A673 (cell line): ENCODE results near the gene VWA7. TPM values are rescaled to one million over a fixed set of nuclear protein-coding genes. Genes with fewer than 3 reads are reported as not detected.
A peak's percentile ranks its signal among the peaks of the same experiment; 100 is the strongest.

Source experiments
- BruUV-seq: library from RNA; stranded (reverse); fragments of 400-500 nt; replicated peaks from 2 replicates; lab custom pipeline; 2021; lab: Mats Ljungman, UMichigan
- CTCF ChIA-PET: fragments of 300-600 bp; sonication (Branson Sonifier 250); formaldehyde crosslinking; loops from one replicate; lab custom pipeline; 2022; ENCODE audit warnings: antibody characterized with exemption; lab: Charles Lee
- POLR2A ChIA-PET: fragments of 300-600 bp; sonication (Branson Sonifier 250); formaldehyde crosslinking; loops from one replicate; lab custom pipeline; 2022; ENCODE audit warnings: antibody characterized with exemption; ENCODE audit not compliant: low non-redundant PET; lab: Charles Lee
- DNase-seq: peaks from one replicate; pipeline ENCODE4 v3.0.0-alpha.2; 2015; ENCODE audit warnings: low spot score
- H3K27ac ChIP-seq: fragments of 200-600 bp; sonication (generic); 2 replicates; pipeline ENCODE4 v1.5.1; 2016; ENCODE audit warnings: mixed run types, low read depth, mild to moderate bottlenecking, mixed read lengths, antibody characterized with exemption, low read length; ENCODE audit not compliant: poor library complexity, severe bottlenecking
- H3K27me3 ChIP-seq: fragments of 200-600 bp; sonication (generic); replicated peaks from 2 replicates; pipeline ENCODE4 v1.6.1; 2017; ENCODE audit warnings: mixed run types, low read depth, mild to moderate bottlenecking, mixed read lengths, antibody characterized with exemption, low read length; ENCODE audit not compliant: insufficient read depth, poor library complexity
- H3K36me3 ChIP-seq: fragments of 200-600 bp; sonication (generic); 2 replicates; pipeline ENCODE4 v1.6.1; 2016; ENCODE audit warnings: mixed run types, mild to moderate bottlenecking, mixed read lengths, antibody characterized with exemption, low read length; ENCODE audit not compliant: insufficient read depth, poor library complexity, severe bottlenecking
- H3K4me1 ChIP-seq: fragments of 200-600 bp; sonication (generic); 2 replicates; pipeline ENCODE4 v1.6.1; 2017; ENCODE audit warnings: mixed run types, mild to moderate bottlenecking, mixed read lengths, antibody characterized with exemption, low read length; ENCODE audit not compliant: insufficient read depth, poor library complexity, severe bottlenecking
- H3K4me3 ChIP-seq: fragments of 200-600 bp; sonication (generic); 2 replicates; pipeline ENCODE4 v1.5.1; 2016; ENCODE audit warnings: low read depth, mixed run types, mild to moderate bottlenecking, mixed read lengths, low read length; ENCODE audit not compliant: poor library complexity, severe bottlenecking
- H3K9me3 ChIP-seq: fragments of 200-600 bp; sonication (generic); 2 replicates; pipeline ENCODE4 v1.6.1; 2016; ENCODE audit warnings: mixed run types, low read depth, mild to moderate bottlenecking, mixed read lengths, antibody characterized with exemption, low read length; ENCODE audit not compliant: poor library complexity, severe bottlenecking
- EZH2 ChIP-seq: fragments of 200-600 bp; sonication (generic); IDR thresholded peaks from 2 replicates; pipeline ENCODE4 v1.6.1; 2017; ENCODE audit warnings: borderline replicate concordance, low read depth, mild to moderate bottlenecking, mixed read lengths, antibody characterized with exemption, low read length; ENCODE audit not compliant: poor library complexity, severe bottlenecking
- intact Hi-C: fragments of 100-400 bp; cut with micrococcal nuclease; formaldehyde crosslinking; loops from one replicate; pipeline ENCODE4 v1.10.0; 2022; ENCODE audit not compliant: unreplicated experiment
- total RNA-seq: library from RNA; stranded (reverse); gene quantifications from 2 replicates; pipeline ENCODE4 v1.2.3, GENCODE V29; 2021
- TF ChIP-seq, protein P1 (sequence below): fragments of 300-800, 200-600 bp; sonication (generic); conservative IDR thresholded peaks from 2 replicates; pipeline ENCODE4 v1.5.1; 2017; ENCODE audit warnings: low read depth, mild to moderate bottlenecking, antibody characterized with exemption, low read length, moderate library complexity, mixed read lengths

The VWA7 gene
- total RNA-seq, 1 experiment from 2014 or later, result 2.8 TPM

DNA sequence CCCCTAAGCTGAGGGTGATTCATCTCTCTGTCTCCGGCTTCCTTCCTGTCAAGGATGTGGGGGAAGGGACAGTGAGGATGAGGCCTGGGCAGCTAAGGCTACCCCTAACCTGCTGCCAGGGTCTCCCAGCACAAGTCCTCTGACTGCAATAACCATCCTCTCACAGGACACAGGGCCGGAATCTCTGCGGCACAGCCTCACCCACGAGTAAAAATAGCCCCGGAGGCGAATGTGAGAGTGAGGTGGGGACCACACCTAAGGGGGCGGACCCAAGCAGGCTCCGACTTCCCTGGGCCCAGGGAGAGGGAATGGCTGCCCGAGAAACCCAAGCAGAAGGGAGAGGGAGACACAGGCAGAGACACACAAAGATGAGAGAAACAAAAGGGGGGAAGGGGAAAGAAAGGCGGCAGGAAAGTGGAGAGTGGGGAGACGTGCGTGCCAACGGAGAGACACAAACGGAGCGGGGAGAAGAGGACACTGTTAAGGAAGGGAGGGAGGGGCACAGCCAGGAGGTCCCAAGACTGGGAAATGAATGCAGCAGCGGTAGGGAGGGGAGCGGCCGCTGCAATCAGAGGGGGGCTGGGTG, 42.2 kb downstream of the VWA7 start:
- Histone ChIP-seq H3K27me3 (no peaks in the 10 kb centered on the region), H3K27ac (peak overlapping the region; percentile 95), H3K4me1 (peaks cover 39% of the 10 kb centered on the region), H3K36me3 (peaks cover 36% of the 10 kb centered on the region), H3K4me3 (peak overlapping the region; percentile 77), H3K9me3 (no peaks in the 10 kb centered on the region)
- BruUV-seq, result no TSS peak
- peak; percentile 63 for DNase-seq
- TF ChIP-seq, protein P1, sequence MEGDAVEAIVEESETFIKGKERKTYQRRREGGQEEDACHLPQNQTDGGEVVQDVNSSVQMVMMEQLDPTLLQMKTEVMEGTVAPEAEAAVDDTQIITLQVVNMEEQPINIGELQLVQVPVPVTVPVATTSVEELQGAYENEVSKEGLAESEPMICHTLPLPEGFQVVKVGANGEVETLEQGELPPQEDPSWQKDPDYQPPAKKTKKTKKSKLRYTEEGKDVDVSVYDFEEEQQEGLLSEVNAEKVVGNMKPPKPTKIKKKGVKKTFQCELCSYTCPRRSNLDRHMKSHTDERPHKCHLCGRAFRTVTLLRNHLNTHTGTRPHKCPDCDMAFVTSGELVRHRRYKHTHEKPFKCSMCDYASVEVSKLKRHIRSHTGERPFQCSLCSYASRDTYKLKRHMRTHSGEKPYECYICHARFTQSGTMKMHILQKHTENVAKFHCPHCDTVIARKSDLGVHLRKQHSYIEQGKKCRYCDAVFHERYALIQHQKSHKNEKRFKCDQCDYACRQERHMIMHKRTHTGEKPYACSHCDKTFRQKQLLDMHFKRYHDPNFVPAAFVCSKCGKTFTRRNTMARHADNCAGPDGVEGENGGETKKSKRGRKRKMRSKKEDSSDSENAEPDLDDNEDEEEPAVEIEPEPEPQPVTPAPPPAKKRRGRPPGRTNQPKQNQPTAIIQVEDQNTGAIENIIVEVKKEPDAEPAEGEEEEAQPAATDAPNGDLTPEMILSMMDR, result no peak
- TF ChIP-seq EZH2, result no peak
- POLR2A ChIA-PET, result no interaction called here
- intact Hi-C loops, result loop anchor here (5.0 to 10.0 kb wide), 2 partner anchors 57 to 190 kb away; partner anchors contain the start of genes ATP6V1G2, DDX39B and NFKBIL1
- CTCF ChIA-PET, result interaction anchor here (0.6 to 0.7 kb wide), 2 partner anchors 92 to 538 kb away, joined by 4 to 6 read pairs; no protein-coding TSS in a partner anchor

GRCh38 chr6:31734247-31734820, 42.8 kb downstream of the VWA7 start:
- H3K27ac ChIP-seq, result peak overlapping the region; percentile 95
- DNase-seq, result no peak

GRCh38 chr6:31733734-31734133, 43.4 kb downstream of the VWA7 start:
- TF ChIP-seq, protein P1, result no peak
- TF ChIP-seq EZH2, result no peak
- ChIA-PET CTCF (interaction anchor here (0.5 kb wide), 1 partner anchor 102 kb away, joined by 11 read pairs; no protein-coding TSS in a partner anchor), POLR2A (no interaction called here)
- Histone ChIP-seq H3K4me3 (peak overlapping the region; percentile 77), H3K9me3 (no peaks in the 10 kb centered on the region), H3K36me3 (peaks cover 36% of the 10 kb centered on the region), H3K27me3 (no peaks in the 10 kb centered on the region), H3K27ac (peak overlapping the region; percentile 95), H3K4me1 (peaks cover 39% of the 10 kb centered on the region)
- intact Hi-C loops, result loop anchor here (10.0 kb wide), 1 partner anchor 189 kb away; the partner anchor contains the start of genes ATP6V1G2, DDX39B and NFKBIL1
- BruUV-seq, result no TSS peak
- no peak for DNase-seq

More at GRCh38 chr6:31734247-31734820, 42.8 kb downstream of the VWA7 start:
- intact Hi-C loops, result loop anchor here (10.0 kb wide), 1 partner anchor 190 kb away; the partner anchor contains the start of genes ATP6V1G2, DDX39B and NFKBIL1
- TF ChIP-seq, protein P1, result no peak
- no peak for TF ChIP-seq EZH2
- peaks cover 36% of the 10 kb centered on the region for H3K36me3 ChIP-seq
- ChIA-PET POLR2A (no interaction called here), CTCF (no interaction called here)
- BruUV-seq, result no TSS peak
- peak overlapping the region; percentile 77 for H3K4me3 ChIP-seq
- peaks cover 39% of the 10 kb centered on the region for H3K4me1 ChIP-seq
- H3K27me3 ChIP-seq, result no peaks in the 10 kb centered on the region
- no peaks in the 10 kb centered on the region for H3K9me3 ChIP-seq
